WTC11 (cell line): ENCODE measurements around the gene SLC4A11. TPM values are rescaled to one million over a fixed set of nuclear protein-coding genes. Genes with fewer than 3 reads are reported as not detected.
A peak's percentile ranks its signal among the peaks of the same experiment; 100 is the strongest.

ENCODE experiments used
- ATAC-seq: fragments of 200-7000 bp; cut with Tn5 transposase; 2 replicates; pipeline ENCODE4 v1.10.0; 2021; ENCODE audit warnings: mild to moderate bottlenecking, moderate library complexity
- CTCF ChIA-PET: fragments of 300-600 bp; sonication (Branson Sonifier 250); formaldehyde crosslinking; loops from one replicate; lab custom pipeline; 2021; ENCODE audit warnings: antibody characterized with exemption; lab: Charles Lee
- POLR2A ChIA-PET: fragments of 350-600 bp; sonication (Branson Sonifier 250); formaldehyde crosslinking; loops from one replicate; lab custom pipeline; 2021; ENCODE audit warnings: antibody characterized with exemption; lab: Charles Lee
- DNase-seq: peaks from one replicate; pipeline ENCODE4 v3.0.0; 2021; ENCODE audit warnings: low spot score
- H3K27ac Mint-ChIP-seq: 2 replicates; pipeline ENCODE4 v1.8.0; 2021; ENCODE audit warnings: mixed read lengths
- H3K27me3 Mint-ChIP-seq: 2 replicates; pipeline ENCODE4 v1.8.0; 2021; ENCODE audit warnings: low read depth, mild to moderate bottlenecking, moderate library complexity, mixed read lengths
- H3K36me3 Mint-ChIP-seq: 2 replicates; pipeline ENCODE4 v1.8.0; 2021; ENCODE audit warnings: mixed read lengths
- H3K4me1 Mint-ChIP-seq: 2 replicates; pipeline ENCODE4 v1.8.0; 2022; ENCODE audit warnings: mixed read lengths
- H3K4me3 Mint-ChIP-seq: 2 replicates; pipeline ENCODE4 v1.8.0; 2021; ENCODE audit warnings: mild to moderate bottlenecking, moderate library complexity, mixed read lengths
- H3K9me3 Mint-ChIP-seq: 2 replicates; pipeline ENCODE4 v1.8.0; 2021; ENCODE audit warnings: mixed read lengths
- GABPB1 ChIP-seq: sonication (generic); formaldehyde crosslinking; IDR thresholded peaks from 2 replicates; pipeline ENCODE4 v1.8.1; 2023; ENCODE audit warnings: mild to moderate bottlenecking, missing genetic modification reagents
- IRF2 ChIP-seq: sonication (generic); formaldehyde crosslinking; IDR thresholded peaks from 2 replicates; pipeline ENCODE4 v1.8.0; 2022; ENCODE audit warnings: low read depth, missing genetic modification reagents, borderline replicate concordance
- KAT7 ChIP-seq: sonication (generic); formaldehyde crosslinking; IDR thresholded peaks from 2 replicates; pipeline ENCODE4 v1.8.1; 2023; ENCODE audit warnings: missing genetic modification reagents, mild to moderate bottlenecking, borderline replicate concordance
- MXD4 ChIP-seq: fragments of 250-450 bp; sonication (Bioruptor Pico); IDR thresholded peaks from 2 replicates; pipeline ENCODE4 v1.8.0; 2021; ENCODE audit warnings: mild to moderate bottlenecking, moderate library complexity, borderline replicate concordance
- MYBL2 ChIP-seq: sonication (generic); formaldehyde crosslinking; IDR thresholded peaks from 2 replicates; pipeline ENCODE4 v1.8.1; 2023; ENCODE audit warnings: mild to moderate bottlenecking, moderate library complexity, missing genetic modification reagents
- NFYB ChIP-seq: sonication (generic); formaldehyde crosslinking; conservative IDR thresholded peaks from 2 replicates; pipeline ENCODE4 v1.8.0; 2022; ENCODE audit warnings: low read depth, missing genetic modification reagents
- NR2C2 ChIP-seq: sonication (generic); formaldehyde crosslinking; IDR thresholded peaks from 2 replicates; pipeline ENCODE4 v1.8.0; 2022; ENCODE audit warnings: mild to moderate bottlenecking, missing genetic modification reagents
- ZNF281 ChIP-seq: sonication (generic); formaldehyde crosslinking; IDR thresholded peaks from 2 replicates; pipeline ENCODE4 v1.8.0; 2023; ENCODE audit warnings: mild to moderate bottlenecking, missing genetic modification reagents
- ZNF317 ChIP-seq: sonication (generic); formaldehyde crosslinking; IDR thresholded peaks from 2 replicates; pipeline ENCODE4 v1.8.1; 2023; ENCODE audit warnings: low read depth, mild to moderate bottlenecking, moderate library complexity, missing genetic modification reagents, borderline replicate concordance
- ZNF671 ChIP-seq: fragments of 250-450 bp; sonication (Bioruptor Pico); IDR thresholded peaks from 2 replicates; pipeline ENCODE4 v1.8.0; 2021; ENCODE audit warnings: mild to moderate bottlenecking
- total RNA-seq: library from RNA; stranded (reverse); gene quantifications from 3 replicates; pipeline ENCODE4 v1.2.3, GENCODE V29; 2021
- TF ChIP-seq, protein P1 (sequence below): sonication (generic); formaldehyde crosslinking; IDR thresholded peaks from 2 replicates; pipeline ENCODE4 v1.8.1; 2022; ENCODE audit warnings: mild to moderate bottlenecking, moderate library complexity, missing genetic modification reagents
- TF ChIP-seq, protein P2 (sequence below): sonication (generic); formaldehyde crosslinking; IDR thresholded peaks from 2 replicates; pipeline ENCODE4 v1.8.0; 2022; ENCODE audit warnings: mild to moderate bottlenecking, missing genetic modification reagents
- TF ChIP-seq, protein P3 (sequence below): sonication (generic); formaldehyde crosslinking; IDR thresholded peaks from 2 replicates; pipeline ENCODE4 v1.8.0; 2022; ENCODE audit warnings: mild to moderate bottlenecking, missing genetic modification reagents

Gene SLC4A11
- total RNA-seq, 1 experiment from 2014 or later: 39.5 TPM

DNA sequence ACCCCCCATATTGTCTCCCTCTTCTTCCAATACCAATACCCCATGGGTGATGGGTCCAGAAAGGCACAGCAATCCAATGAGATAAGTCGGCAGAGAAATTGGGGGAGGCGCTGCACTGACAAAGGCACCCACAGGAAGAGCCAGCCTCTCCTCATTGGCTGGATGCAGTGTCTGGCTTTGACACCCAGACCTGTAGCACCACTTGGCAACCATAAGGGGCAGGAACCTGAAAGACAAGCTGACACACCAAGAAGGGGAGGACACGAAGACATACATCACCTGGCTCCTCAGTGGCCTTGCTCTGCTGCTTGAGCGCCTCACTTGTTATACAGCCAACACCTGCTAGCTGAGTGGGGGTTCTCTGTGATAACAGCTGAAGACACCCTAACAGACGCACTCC is 19.4 kb upstream of the SLC4A11 start:
- TF ChIP-seq MYBL2 (CRISPR knock-in tag) (no peak), NFYB (CRISPR knock-in tag) (0 out of 2 replicates have a peak, but pooled peaks have one; percentile 23)
- peak; percentile 90 for ATAC-seq
- Mint-ChIP-seq H3K27ac (no peak overlapping the region), H3K4me1 (no peaks in the 10 kb centered on the region), H3K9me3 (no peaks in the 10 kb centered on the region), H3K36me3 (peaks cover 4% of the 10 kb centered on the region), H3K27me3 (no peaks in the 10 kb centered on the region), H3K4me3 (no peak overlapping the region)
- ChIA-PET CTCF (interaction anchor here (1.3 to 2.6 kb wide), 2 partner anchors 9 to 10 kb away, joined by 5 to 22 read pairs; no protein-coding TSS in a partner anchor), POLR2A (no interaction called here)
- no peak for DNase-seq

- Mint-ChIP-seq H3K27me3 (no peaks in the 10 kb centered on the region), H3K27ac (no peak overlapping the region), H3K36me3 (no peaks in the 10 kb centered on the region), H3K4me1 (no peaks in the 10 kb centered on the region), H3K9me3 (no peaks in the 10 kb centered on the region), H3K4me3 (no peak overlapping the region)
- ChIA-PET POLR2A (no interaction called here), CTCF (interaction anchor here (0.9 to 1.4 kb wide), 2 partner anchors 37 to 137 kb away, joined by 3 read pairs; no protein-coding TSS in a partner anchor)
- ATAC-seq (no peak), DNase-seq (no peak)
- TF ChIP-seq NR2C2: no peak
- no peak for TF ChIP-seq MXD4
- TF ChIP-seq, protein P1, sequence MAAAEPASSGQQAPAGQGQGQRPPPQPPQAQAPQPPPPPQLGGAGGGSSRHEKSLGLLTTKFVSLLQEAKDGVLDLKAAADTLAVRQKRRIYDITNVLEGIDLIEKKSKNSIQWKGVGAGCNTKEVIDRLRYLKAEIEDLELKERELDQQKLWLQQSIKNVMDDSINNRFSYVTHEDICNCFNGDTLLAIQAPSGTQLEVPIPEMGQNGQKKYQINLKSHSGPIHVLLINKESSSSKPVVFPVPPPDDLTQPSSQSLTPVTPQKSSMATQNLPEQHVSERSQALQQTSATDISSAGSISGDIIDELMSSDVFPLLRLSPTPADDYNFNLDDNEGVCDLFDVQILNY: no peak
- TF ChIP-seq ZNF317 (CRISPR knock-in tag): no peak
These were observed 16.7 kb upstream of the SLC4A11 start for GRCh38 chr20:3255728-3256127.

GRCh38 chr20:3251806-3252205 is 12.8 kb upstream of the SLC4A11 start:
- H3K4me1 Mint-ChIP-seq: peaks cover 16% of the 10 kb centered on the region
- TF ChIP-seq KAT7 (CRISPR knock-in tag): no peak
- TF ChIP-seq, protein P2, sequence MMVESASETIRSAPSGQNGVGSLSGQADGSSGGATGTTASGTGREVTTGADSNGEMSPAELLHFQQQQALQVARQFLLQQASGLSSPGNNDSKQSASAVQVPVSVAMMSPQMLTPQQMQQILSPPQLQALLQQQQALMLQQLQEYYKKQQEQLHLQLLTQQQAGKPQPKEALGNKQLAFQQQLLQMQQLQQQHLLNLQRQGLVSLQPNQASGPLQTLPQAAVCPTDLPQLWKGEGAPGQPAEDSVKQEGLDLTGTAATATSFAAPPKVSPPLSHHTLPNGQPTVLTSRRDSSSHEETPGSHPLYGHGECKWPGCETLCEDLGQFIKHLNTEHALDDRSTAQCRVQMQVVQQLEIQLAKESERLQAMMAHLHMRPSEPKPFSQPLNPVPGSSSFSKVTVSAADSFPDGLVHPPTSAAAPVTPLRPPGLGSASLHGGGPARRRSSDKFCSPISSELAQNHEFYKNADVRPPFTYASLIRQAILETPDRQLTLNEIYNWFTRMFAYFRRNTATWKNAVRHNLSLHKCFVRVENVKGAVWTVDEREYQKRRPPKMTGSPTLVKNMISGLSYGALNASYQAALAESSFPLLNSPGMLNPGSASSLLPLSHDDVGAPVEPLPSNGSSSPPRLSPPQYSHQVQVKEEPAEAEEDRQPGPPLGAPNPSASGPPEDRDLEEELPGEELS (CRISPR knock-in tag): no peak
- no peak for TF ChIP-seq IRF2 (CRISPR knock-in tag)
- TF ChIP-seq, protein P3, sequence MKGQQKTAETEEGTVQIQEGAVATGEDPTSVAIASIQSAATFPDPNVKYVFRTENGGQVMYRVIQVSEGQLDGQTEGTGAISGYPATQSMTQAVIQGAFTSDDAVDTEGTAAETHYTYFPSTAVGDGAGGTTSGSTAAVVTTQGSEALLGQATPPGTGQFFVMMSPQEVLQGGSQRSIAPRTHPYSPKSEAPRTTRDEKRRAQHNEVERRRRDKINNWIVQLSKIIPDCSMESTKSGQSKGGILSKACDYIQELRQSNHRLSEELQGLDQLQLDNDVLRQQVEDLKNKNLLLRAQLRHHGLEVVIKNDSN: no peak
- no peak for TF ChIP-seq ZNF281 (CRISPR knock-in tag)
- no peak for TF ChIP-seq ZNF671 (CRISPR knock-in tag)
- TF ChIP-seq GABPB1 (CRISPR knock-in tag): no peak
- TF ChIP-seq, all 79 proteins: peak for 0
- no peak overlapping the region for H3K27ac Mint-ChIP-seq
- no peaks in the 10 kb centered on the region for H3K36me3 Mint-ChIP-seq
- ChIA-PET CTCF (interaction anchor here (0.8 to 8.8 kb wide), 6 partner anchors 9 to 65 kb away, joined by 3 to 92 read pairs (median 4); partner anchors contain the start of gene SLC4A11), POLR2A (no interaction called here)
- H3K4me3 Mint-ChIP-seq: no peak overlapping the region
- no peak for ATAC-seq
- no peak for DNase-seq
- H3K27me3 Mint-ChIP-seq: peaks cover 31% of the 10 kb centered on the region
- no peaks in the 10 kb centered on the region for H3K9me3 Mint-ChIP-seq
